ENCODE data around the gene SLC25A12. TPM values are rescaled to one million over a fixed set of nuclear protein-coding genes. Genes with fewer than 3 reads are reported as not detected.
"Not testable (repeated sequence)": the region's sequence is repeated elsewhere in the genome, so short reads cannot be mapped to it uniquely, and the experiment has no call there.

Gene SLC25A12
- total and polyA plus RNA-seq, 2 experiments from 2014 or later: 15.1 to 17.6 TPM

GRCh38 chr2:171910494-171910893 is 16.4 kb upstream of the SLC25A12 start:
- in situ Hi-C loops (cut with MboI): no loop called here
- Histone ChIP-seq H3K4me3 (no peak overlapping the region), H3K27me3 (replicated peaks; ENCODE audit: insufficient read depth) (no peaks in the 10 kb centered on the region), H2AFZ (no peak overlapping the region), H3K9me3 (ENCODE audit: low read depth) (no peaks in the 10 kb centered on the region), H3K4me1 (ENCODE audit: insufficient read depth) (no peaks in the 10 kb centered on the region), H3K79me2 (ENCODE audit: insufficient read depth) (no peaks in the 10 kb centered on the region), H4K20me1 (ENCODE audit: insufficient read depth) (no peaks in the 10 kb centered on the region), H3K4me2 (ENCODE audit: unreplicated experiment) (no peak overlapping the region), H3F3A (ENCODE audit: insufficient read depth) (no peaks in the 10 kb centered on the region), H3K9me2 (ENCODE audit: insufficient read depth) (no peaks in the 10 kb centered on the region), H3K27ac (no peak overlapping the region), H3K36me3 (ENCODE audit: low read depth) (no peaks in the 10 kb centered on the region), H3K9ac (no peak overlapping the region)
- 39 to 59% methylated on average over 1 of the region's 1 CpG for WGBS, 2 experiments (ENCODE audit: low coverage in 1 of 2, low lambda C conversion rate in 2 of 2, missing lambda C conversion rate in 2 of 2)
- TF ChIP-seq EZH2phosphoT487 (IDR thresholded peaks at IDR 0.05; ENCODE audit: insufficient read depth, low read depth) (no peak), EZH2 (IDR thresholded peaks at IDR 0.05; ENCODE audit: insufficient read depth, poor library complexity, severe bottlenecking) (no peak)
- DNase-seq: no peak

DNA sequence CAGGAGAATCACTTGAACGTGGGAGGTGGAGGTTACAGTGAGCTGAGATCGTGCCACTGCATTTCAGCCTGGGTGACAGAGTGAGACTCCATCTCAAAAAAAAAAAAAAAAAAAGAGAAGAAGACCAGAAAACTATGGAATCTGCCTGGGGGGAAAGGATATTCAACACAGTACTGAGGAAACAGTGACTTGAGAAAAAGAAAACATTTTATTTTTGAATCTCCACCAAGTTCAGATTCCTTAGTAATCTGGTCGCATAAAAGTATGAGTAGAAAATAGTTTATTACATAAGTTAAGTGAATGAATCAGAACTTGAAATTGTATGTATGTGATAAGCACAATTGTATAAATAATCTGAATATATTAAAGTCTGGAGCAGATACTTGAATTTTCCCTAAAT is 15.2 kb upstream of the SLC25A12 start:
- no peak overlapping the region for H2AFZ ChIP-seq
- no peaks in the 10 kb centered on the region for H3K4me1 ChIP-seq (ENCODE audit: insufficient read depth)
- 85 to 87% methylated on average over 3 of the region's 3 CpGs for WGBS, 2 experiments (ENCODE audit: low coverage in 1 of 2, low lambda C conversion rate in 2 of 2, missing lambda C conversion rate in 2 of 2)
- no peaks in the 10 kb centered on the region for H3K79me2 ChIP-seq (ENCODE audit: insufficient read depth)
- H3K9ac ChIP-seq: no peak overlapping the region
- TF ChIP-seq EZH2phosphoT487 (IDR thresholded peaks at IDR 0.05; ENCODE audit: insufficient read depth, low read depth): no peak
- TF ChIP-seq EZH2 (IDR thresholded peaks at IDR 0.05; ENCODE audit: insufficient read depth, poor library complexity, severe bottlenecking): no peak
- no peaks in the 10 kb centered on the region for H3K9me3 ChIP-seq (ENCODE audit: low read depth)
- no peak overlapping the region for H3K4me3 ChIP-seq
- H3K9me2 ChIP-seq (ENCODE audit: insufficient read depth): no peaks in the 10 kb centered on the region
- H3K27ac ChIP-seq: no peak overlapping the region
- DNase-seq: no peak
- H3K27me3 ChIP-seq (replicated peaks; ENCODE audit: insufficient read depth): no peaks in the 10 kb centered on the region
- no peaks in the 10 kb centered on the region for H3F3A ChIP-seq (ENCODE audit: insufficient read depth)
- no peaks in the 10 kb centered on the region for H3K36me3 ChIP-seq (ENCODE audit: low read depth)
- no peaks in the 10 kb centered on the region for H4K20me1 ChIP-seq (ENCODE audit: insufficient read depth)
- no peak overlapping the region for H3K4me2 ChIP-seq (ENCODE audit: unreplicated experiment)
- in situ Hi-C loops (cut with MboI): no loop called here

- H3K79me2 ChIP-seq (ENCODE audit: insufficient read depth): no peaks in the 10 kb centered on the region
- H3K4me3 ChIP-seq: no peak overlapping the region
- WGBS, 2 experiments (ENCODE audit: low coverage in 1 of 2, low lambda C conversion rate in 2 of 2, missing lambda C conversion rate in 2 of 2): 83 to 100% methylated on average over 1 of the region's 1 CpG
- TF ChIP-seq EZH2phosphoT487 (IDR thresholded peaks at IDR 0.05; ENCODE audit: insufficient read depth, low read depth) (no peak), EZH2 (IDR thresholded peaks at IDR 0.05; ENCODE audit: insufficient read depth, poor library complexity, severe bottlenecking) (no peak)
- no peaks in the 10 kb centered on the region for H3K4me1 ChIP-seq (ENCODE audit: insufficient read depth)
- H3F3A ChIP-seq (ENCODE audit: insufficient read depth): no peaks in the 10 kb centered on the region
- H2AFZ ChIP-seq: no peak overlapping the region
- H3K9me3 ChIP-seq (ENCODE audit: low read depth): no peaks in the 10 kb centered on the region
- no peak overlapping the region for H3K9ac ChIP-seq
- no peak overlapping the region for H3K4me2 ChIP-seq (ENCODE audit: unreplicated experiment)
- no peaks in the 10 kb centered on the region for H3K36me3 ChIP-seq (ENCODE audit: low read depth)
- DNase-seq: no peak
- H3K9me2 ChIP-seq (ENCODE audit: insufficient read depth): no peaks in the 10 kb centered on the region
- H3K27ac ChIP-seq: no peak overlapping the region
- no peaks in the 10 kb centered on the region for H4K20me1 ChIP-seq (ENCODE audit: insufficient read depth)
- no peaks in the 10 kb centered on the region for H3K27me3 ChIP-seq (replicated peaks; ENCODE audit: insufficient read depth)
- in situ Hi-C loops (cut with MboI): no loop called here
These were observed 14.2 kb upstream of the SLC25A12 start for GRCh38 chr2:171908235-171908634.

DNA sequence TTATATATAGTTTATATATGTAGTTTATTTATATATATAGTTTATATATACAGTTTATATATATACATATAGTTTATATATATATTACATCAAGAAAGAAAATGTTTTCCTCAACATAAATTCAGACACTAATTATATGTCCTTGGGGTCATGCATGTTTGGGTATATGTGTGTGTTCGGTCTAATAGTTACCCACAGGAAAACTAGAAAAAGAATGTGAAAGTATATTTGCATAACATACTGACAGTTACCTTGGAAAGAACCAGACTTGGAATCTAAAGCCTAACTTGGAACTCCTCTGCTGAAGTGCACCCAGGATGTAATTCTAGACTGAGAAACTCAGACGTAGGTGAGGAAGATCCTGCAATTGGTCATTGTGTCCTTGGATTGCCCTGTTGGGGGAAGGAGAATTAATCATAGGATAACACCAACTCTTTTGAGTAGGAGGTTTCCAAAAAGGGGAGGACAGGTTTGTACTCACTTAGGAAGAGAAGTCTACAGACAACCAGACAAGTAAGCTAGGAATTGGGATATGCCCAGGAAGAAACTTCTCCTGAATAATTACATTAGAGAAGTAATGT is 8.9 kb upstream of the SLC25A12 start:
- H3K4me3 ChIP-seq: no peak overlapping the region
- H2AFZ ChIP-seq: no peak overlapping the region
- in situ Hi-C loops (cut with MboI): no loop called here
- WGBS, 2 experiments (ENCODE audit: low coverage in 1 of 2, low lambda C conversion rate in 2 of 2, missing lambda C conversion rate in 2 of 2): 71 to 78% methylated on average over 2 of the region's 2 CpGs
- H3K4me1 ChIP-seq (ENCODE audit: insufficient read depth): no peaks in the 10 kb centered on the region
- no peaks in the 10 kb centered on the region for H3F3A ChIP-seq (ENCODE audit: insufficient read depth)
- no peaks in the 10 kb centered on the region for H4K20me1 ChIP-seq (ENCODE audit: insufficient read depth)
- H3K27ac ChIP-seq: no peak overlapping the region
- TF ChIP-seq EZH2 (IDR thresholded peaks at IDR 0.05; ENCODE audit: insufficient read depth, poor library complexity, severe bottlenecking): no peak
- TF ChIP-seq EZH2phosphoT487 (IDR thresholded peaks at IDR 0.05; ENCODE audit: insufficient read depth, low read depth): no peak
- H3K27me3 ChIP-seq (replicated peaks; ENCODE audit: insufficient read depth): no peaks in the 10 kb centered on the region
- no peaks in the 10 kb centered on the region for H3K79me2 ChIP-seq (ENCODE audit: insufficient read depth)
- no peak for DNase-seq
- H3K9me2 ChIP-seq (ENCODE audit: insufficient read depth): no peaks in the 10 kb centered on the region
- H3K36me3 ChIP-seq (ENCODE audit: low read depth): no peaks in the 10 kb centered on the region
- H3K9ac ChIP-seq: no peak overlapping the region
- H3K9me3 ChIP-seq (ENCODE audit: low read depth): no peaks in the 10 kb centered on the region
- no peak overlapping the region for H3K4me2 ChIP-seq (ENCODE audit: unreplicated experiment)

- H3F3A ChIP-seq (ENCODE audit: insufficient read depth); H3K9me3 ChIP-seq (ENCODE audit: low read depth); H3K36me3 ChIP-seq (ENCODE audit: low read depth); in situ Hi-C loops (cut with MboI); H3K9me2 ChIP-seq (ENCODE audit: insufficient read depth); H4K20me1 ChIP-seq (ENCODE audit: insufficient read depth); DNase-seq; H2AFZ ChIP-seq; H3K4me3 ChIP-seq; H3K79me2 ChIP-seq (ENCODE audit: insufficient read depth); H3K27ac ChIP-seq; H3K4me2 ChIP-seq (ENCODE audit: unreplicated experiment); H3K4me1 ChIP-seq (ENCODE audit: insufficient read depth); H3K27me3 ChIP-seq (replicated peaks; ENCODE audit: insufficient read depth); H3K9ac ChIP-seq: not testable (repeated sequence)
- 93% methylated on average over 49 of the region's 58 CpGs; no CpG with 5 or more reads in 1 of the 2 experiments for WGBS, 2 experiments (ENCODE audit: low coverage in 1 of 2, low lambda C conversion rate in 2 of 2, missing lambda C conversion rate in 2 of 2)
These were observed 5.7 kb upstream of the SLC25A12 start for GRCh38 chr2:171899623-171900282.
